Neutrophil (primary cell): ENCODE data around the gene NKTR.
"Not testable (repeated sequence)": the region's sequence is repeated elsewhere in the genome, so short reads cannot be mapped to it uniquely, and the experiment has no call there.

Experiments
- H3K27ac ChIP-seq: fragments of 200-600 bp; sonication (generic); 2 replicates; pipeline ENCODE4 v1.5.1; 2016; ENCODE audit warnings: mild to moderate bottlenecking, moderate library complexity
- H3K27me3 ChIP-seq: fragments of 200-600 bp; sonication (generic); 2 replicates; pipeline ENCODE4 v1.6.0; 2016; ENCODE audit warnings: mild to moderate bottlenecking
- H3K36me3 ChIP-seq: fragments of 200-600 bp; sonication (generic); 2 replicates; pipeline ENCODE4 v1.5.1; 2017
- H3K4me1 ChIP-seq, 2 experiments: fragments of 200-600 bp in 1 of 2; sonication (generic) in 1 of 2; 1 replicate in 1 of 2; 2 replicates in 1 of 2; pipeline versions ENCODE4 v1.5.1 to v1.6.1; 2013 to 2016; ENCODE audit warnings: low read depth in 1 of 2, low read length in 1 of 2, mild to moderate bottlenecking in 1 of 2, moderate library complexity in 1 of 2; ENCODE audit not compliant: control insufficient read depth in 1 of 2, insufficient read depth in 1 of 2
- H3K4me3 ChIP-seq, 2 experiments: fragments of 200-600 bp in 1 of 2; sonication (generic) in 1 of 2; 1 replicate in 1 of 2; 2 replicates in 1 of 2; pipeline ENCODE4 v1.5.1; 2013 to 2016; ENCODE audit warnings: low read depth in 1 of 2, low read length in 1 of 2, mild to moderate bottlenecking in 1 of 2, moderate library complexity in 1 of 2
- H3K9me3 ChIP-seq: fragments of 200-600 bp; sonication (generic); 2 replicates; pipeline ENCODE4 v1.5.1; 2016
- TF ChIP-seq, protein P1 (sequence below): fragments of 200-600 bp; sonication (generic); IDR thresholded peaks from 2 replicates; pipeline ENCODE4 v1.5.1; 2016; ENCODE audit warnings: antibody characterized with exemption

The NKTR gene

DNA sequence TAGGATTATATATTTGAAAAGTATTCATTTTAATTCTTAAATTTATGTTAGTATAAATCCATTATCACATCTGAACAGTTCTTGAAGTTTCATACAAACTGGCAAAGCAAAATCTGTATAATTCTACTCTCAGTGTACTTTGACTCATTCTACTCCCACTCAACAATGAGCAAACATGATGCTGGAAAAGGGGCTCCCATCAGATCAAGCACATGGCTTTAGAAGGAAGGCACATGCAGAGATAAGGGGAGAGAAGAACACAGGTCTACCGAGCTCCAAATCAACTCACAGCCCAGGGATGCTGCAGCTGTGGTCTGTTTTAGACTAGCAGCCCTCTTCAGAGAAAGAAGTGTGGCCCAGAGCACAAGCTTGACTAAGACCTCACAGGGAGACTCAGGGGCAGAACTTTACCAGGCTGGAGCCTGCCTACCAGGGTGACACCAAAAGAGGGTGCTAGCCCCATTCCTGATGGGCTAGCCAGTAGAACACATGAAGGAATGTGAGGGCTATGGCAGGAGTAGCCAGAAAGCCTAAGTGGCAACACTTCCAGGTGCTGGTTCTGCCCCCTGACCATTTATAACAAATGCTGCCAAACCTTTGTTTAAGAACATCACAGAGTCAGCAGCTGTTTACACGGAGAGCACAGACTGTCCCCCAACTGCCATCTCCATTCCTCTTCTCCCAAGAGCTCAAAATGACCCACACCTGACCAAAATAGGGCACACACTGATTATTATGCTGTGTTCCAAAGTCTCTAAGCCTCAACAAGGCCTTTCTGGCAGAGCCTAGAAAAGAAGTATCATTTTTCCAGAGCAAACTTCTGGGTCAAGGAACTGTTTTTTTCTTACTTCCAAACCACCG is 38.2 kb upstream of the NKTR start:
- H3K27ac ChIP-seq: no peak overlapping the region
- peaks cover 76% of the 10 kb centered on the region for H3K36me3 ChIP-seq
- H3K9me3 ChIP-seq: no peaks in the 10 kb centered on the region
- no peaks in the 10 kb centered on the region for H3K4me1 ChIP-seq
- no peak overlapping the region for H3K4me3 ChIP-seq
- TF ChIP-seq, protein P1, sequence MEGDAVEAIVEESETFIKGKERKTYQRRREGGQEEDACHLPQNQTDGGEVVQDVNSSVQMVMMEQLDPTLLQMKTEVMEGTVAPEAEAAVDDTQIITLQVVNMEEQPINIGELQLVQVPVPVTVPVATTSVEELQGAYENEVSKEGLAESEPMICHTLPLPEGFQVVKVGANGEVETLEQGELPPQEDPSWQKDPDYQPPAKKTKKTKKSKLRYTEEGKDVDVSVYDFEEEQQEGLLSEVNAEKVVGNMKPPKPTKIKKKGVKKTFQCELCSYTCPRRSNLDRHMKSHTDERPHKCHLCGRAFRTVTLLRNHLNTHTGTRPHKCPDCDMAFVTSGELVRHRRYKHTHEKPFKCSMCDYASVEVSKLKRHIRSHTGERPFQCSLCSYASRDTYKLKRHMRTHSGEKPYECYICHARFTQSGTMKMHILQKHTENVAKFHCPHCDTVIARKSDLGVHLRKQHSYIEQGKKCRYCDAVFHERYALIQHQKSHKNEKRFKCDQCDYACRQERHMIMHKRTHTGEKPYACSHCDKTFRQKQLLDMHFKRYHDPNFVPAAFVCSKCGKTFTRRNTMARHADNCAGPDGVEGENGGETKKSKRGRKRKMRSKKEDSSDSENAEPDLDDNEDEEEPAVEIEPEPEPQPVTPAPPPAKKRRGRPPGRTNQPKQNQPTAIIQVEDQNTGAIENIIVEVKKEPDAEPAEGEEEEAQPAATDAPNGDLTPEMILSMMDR: no peak
- H3K27me3 ChIP-seq: no peaks in the 10 kb centered on the region

DNA sequence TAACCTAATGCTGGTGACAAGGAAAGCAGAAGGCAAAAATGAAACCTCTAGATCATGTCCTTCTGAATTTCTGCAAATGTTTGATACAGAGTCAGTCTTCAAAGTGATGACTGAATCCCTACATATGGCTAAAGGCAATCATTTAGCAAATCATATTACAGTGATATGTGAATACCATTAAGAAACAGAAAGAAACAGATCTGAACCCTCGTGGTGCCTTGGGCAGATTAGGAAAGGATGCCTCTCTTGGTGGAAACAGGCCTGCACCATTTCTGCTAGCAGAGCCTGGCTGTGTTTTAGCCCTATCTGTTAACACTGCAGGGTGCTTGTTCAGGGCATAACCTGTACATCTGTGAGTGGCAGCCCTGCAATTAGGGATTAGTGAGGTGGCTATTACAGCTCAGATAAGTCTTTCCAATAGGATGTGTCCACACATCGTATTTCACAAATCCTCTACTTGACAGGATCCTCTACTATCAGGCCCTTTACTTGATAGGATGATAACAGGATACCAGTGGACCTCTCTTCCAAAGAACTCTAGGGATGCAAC is 30.8 kb upstream of the NKTR start:
- no peaks in the 10 kb centered on the region for H3K4me1 ChIP-seq
- TF ChIP-seq, protein P1: no peak
- no peak overlapping the region for H3K27ac ChIP-seq
- no peaks in the 10 kb centered on the region for H3K27me3 ChIP-seq
- peaks cover 41% of the 10 kb centered on the region for H3K36me3 ChIP-seq
- H3K4me3 ChIP-seq: no peak overlapping the region
- H3K9me3 ChIP-seq: no peaks in the 10 kb centered on the region

DNA sequence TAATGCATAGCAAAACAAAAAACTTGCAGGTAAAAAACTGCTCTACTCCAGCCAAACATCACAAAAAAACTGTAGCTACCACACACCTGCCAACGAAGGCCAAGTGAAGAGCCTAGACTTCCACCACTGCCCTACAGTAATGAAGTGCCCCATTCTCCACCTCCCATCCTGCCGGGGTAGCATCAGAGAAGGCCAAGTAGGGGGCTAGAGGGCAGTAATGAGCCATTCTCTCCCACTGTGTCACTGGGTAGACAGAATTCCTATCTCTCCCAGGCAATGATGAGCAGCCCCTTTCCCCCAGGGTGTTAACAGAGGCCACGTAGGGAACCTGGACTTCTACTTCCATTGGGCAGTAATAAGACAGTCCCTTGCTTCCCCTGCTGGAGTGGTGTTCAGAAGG is 28.2 kb upstream of the NKTR start:
- Histone ChIP-seq H3K27ac (no peak overlapping the region), H3K36me3 (peaks cover 17% of the 10 kb centered on the region), H3K9me3 (peaks cover 7% of the 10 kb centered on the region), H3K4me1 (no peaks in the 10 kb centered on the region), H3K27me3 (no peaks in the 10 kb centered on the region), H3K4me3 (no peak overlapping the region)
- TF ChIP-seq, protein P1: no peak

DNA sequence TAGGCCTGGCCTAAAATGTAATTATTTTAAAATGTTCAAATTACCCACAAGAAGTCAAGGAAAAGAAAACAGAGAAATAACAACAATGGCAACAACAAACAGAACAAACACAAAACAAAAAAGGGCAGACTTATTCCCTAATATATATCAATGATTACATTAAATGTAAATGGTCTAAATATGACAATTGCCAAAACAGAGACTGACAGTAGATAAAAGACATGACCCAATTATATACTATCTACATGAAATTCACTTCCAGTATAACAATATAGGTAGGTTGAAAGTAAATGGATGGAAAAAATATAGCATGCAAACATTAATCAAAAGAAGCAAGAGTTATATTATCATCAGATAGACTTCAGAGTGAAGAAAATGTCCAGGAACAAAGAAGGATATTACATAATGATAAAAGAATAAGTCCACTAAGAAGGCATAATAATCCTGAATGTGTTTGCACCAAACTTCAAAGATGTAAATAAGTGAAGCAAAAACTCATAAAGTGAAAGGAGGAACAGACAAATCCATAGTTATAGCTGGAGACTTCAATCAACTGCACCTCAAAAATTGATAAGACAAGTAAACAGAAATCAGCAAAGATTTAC is 25.2 kb upstream of the NKTR start:
- no peaks in the 10 kb centered on the region for H3K4me1 ChIP-seq
- no peaks in the 10 kb centered on the region for H3K36me3 ChIP-seq
- H3K4me3 ChIP-seq: no peak overlapping the region
- no peak overlapping the region for H3K27ac ChIP-seq
- H3K27me3 ChIP-seq: no peaks in the 10 kb centered on the region
- TF ChIP-seq, protein P1: no peak
- peaks cover 7% of the 10 kb centered on the region for H3K9me3 ChIP-seq

DNA sequence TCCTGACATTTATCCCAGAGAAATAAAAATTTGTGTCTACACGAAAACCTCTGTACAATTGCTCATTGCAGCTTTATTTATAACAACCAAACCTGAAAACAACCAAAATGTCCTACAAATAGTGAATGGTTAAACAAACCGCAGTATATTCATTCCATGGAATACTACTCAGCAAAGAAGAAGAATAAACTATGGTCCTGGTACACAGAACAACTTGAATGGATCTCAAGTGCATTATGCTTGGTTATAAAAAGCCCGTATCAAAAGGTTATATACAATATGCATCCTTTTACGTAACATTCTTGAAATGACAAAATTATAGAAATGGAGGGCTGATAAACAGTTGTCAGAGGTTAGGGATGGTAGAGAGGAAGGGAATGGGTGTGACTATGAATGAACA is 22.4 kb upstream of the NKTR start:
- Histone ChIP-seq H3K9me3 (peaks cover 7% of the 10 kb centered on the region), H3K4me3 (no peak overlapping the region), H3K36me3 (no peaks in the 10 kb centered on the region), H3K27ac (no peak overlapping the region), H3K27me3 (no peaks in the 10 kb centered on the region), H3K4me1 (peaks cover 17 to 21% of the 10 kb centered on the region in 2 experiments)
- TF ChIP-seq, protein P1: no peak

DNA sequence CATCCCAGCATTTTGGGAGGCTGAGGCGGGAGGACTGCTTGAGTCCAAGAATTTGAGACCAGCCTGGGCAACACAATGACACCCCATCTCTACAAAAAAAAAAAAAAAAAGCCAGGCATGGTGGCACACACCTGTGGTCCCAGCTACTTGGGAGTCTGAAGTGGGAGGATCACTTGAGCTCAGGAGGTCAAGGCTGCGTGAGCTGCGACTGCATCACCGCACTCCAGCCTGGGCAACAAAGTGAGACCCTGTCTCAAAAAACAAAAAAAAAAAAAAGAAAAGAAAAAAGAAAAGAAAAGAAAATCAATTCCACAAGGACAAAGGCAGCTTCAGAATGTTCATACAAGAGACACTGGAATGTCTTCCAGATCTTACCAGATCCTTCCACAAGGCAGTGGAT is 21.1 kb upstream of the NKTR start:
- not testable (repeated sequence) for H3K4me3 ChIP-seq, H3K27ac ChIP-seq, H3K9me3 ChIP-seq, H3K36me3 ChIP-seq, H3K27me3 ChIP-seq
- peaks cover 17 to 21% of the 10 kb centered on the region in 2 experiments for H3K4me1 ChIP-seq
